IPS DF 6.9 (cell line): ENCODE measurements around the gene HGS.

Experiments
- DNase-seq: peaks from one replicate; pipeline ENCODE4 v3.0.0-alpha.2; 2013; ENCODE audit warnings: low read depth, low spot score
- H3K27ac ChIP-seq: one replicate; pipeline ENCODE4 v1.5.1; 2013; ENCODE audit warnings: low read length, control low read depth
- H3K27me3 ChIP-seq: 2 replicates; pipeline ENCODE4 v1.6.1; 2013; ENCODE audit warnings: mild to moderate bottlenecking, low read length; ENCODE audit not compliant: control insufficient read depth, insufficient read depth
- H3K36me3 ChIP-seq: 2 replicates; pipeline ENCODE4 v1.6.1; 2013; ENCODE audit warnings: low read length; ENCODE audit not compliant: control insufficient read depth, insufficient read depth
- H3K4me1 ChIP-seq: 2 replicates; pipeline ENCODE4 v1.6.1; 2013; ENCODE audit warnings: low read length; ENCODE audit not compliant: control insufficient read depth, insufficient read depth
- H3K4me3 ChIP-seq: 2 replicates; pipeline ENCODE4 v1.5.1; 2013; ENCODE audit warnings: mild to moderate bottlenecking, low read length
- H3K9me3 ChIP-seq: 2 replicates; pipeline ENCODE4 v1.6.1; 2013; ENCODE audit warnings: low read length, inconsistent platforms; ENCODE audit not compliant: control insufficient read depth, insufficient read depth
- WGBS: extraction: QIAGEN DNeasy Blood & Tissue Kit; methylation state at CpG from one replicate; pipeline ENCODE4 v1.1.7; 2013; ENCODE audit warnings: mixed read lengths, missing lambda C conversion rate; ENCODE audit not compliant: insufficient read length, insufficient coverage; 5-methylcytosine and 5-hydroxymethylcytosine counted together

HGS gene

DNA sequence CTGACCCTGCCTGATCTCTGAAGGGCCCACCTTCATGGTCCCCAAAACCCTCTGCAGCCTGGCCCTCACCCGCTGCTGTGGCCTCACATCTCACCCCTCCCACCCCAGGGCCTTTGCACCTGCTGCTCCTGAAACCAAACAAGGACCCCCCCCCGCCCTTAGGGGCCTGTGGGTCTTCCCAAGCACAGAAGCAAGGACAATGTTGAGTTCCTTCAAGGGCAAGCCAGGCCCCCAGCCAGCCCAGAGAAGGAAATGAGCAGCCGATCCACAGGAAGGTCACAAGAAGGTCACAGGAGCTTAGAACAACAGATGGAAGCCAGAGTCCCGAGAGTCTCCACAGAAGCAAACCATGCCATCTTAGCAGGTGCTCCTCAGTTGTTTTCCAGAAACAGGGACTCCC, 27.0 kb upstream of the HGS start:
- WGBS, result no CpG with 5 or more reads among the region's 4 CpGs
- no peak for DNase-seq
- H3K4me3 ChIP-seq, result no peak overlapping the region

DNA sequence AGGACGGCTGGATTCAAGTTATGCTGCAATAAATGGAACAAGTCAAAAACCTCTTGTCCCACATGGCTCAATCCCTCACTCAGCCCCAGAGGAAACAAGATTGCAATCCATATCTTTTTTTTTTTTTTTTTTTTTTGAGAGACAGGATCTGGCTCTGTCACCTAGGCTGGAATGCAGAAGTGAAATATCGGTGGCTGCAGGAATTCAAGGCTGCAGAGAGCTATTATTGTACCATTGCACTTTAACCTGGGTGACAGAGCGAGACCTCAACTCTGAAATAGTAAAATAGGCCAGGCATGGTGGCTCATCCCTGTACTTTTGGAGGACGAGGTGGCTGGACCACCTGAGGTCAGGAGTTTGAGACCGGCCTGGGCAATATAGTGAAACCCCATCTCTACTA, 24.8 kb upstream of the HGS start:
- H3K36me3 ChIP-seq, result peaks cover under 1% of the 10 kb centered on the region; the same call in 1 of the 2 replicates
- H3K4me1 ChIP-seq, result no peaks in the 10 kb centered on the region; the same call in 1 of the 2 replicates
- H3K9me3 ChIP-seq, result no peaks in the 10 kb centered on the region
- no peaks in the 10 kb centered on the region for H3K27me3 ChIP-seq
- H3K4me3 ChIP-seq, result no peak overlapping the region
- no peak for DNase-seq
- no CpG with 5 or more reads among the region's 5 CpGs for WGBS
- H3K27ac ChIP-seq, result no peak overlapping the region

More for the DNA sequence above, 27.0 kb upstream of the HGS start:
- Histone ChIP-seq H3K27me3 (no peaks in the 10 kb centered on the region), H3K27ac (no peak overlapping the region), H3K4me1 (peaks cover 5% of the 10 kb centered on the region), H3K36me3 (no peaks in the 10 kb centered on the region), H3K9me3 (no peaks in the 10 kb centered on the region)

DNA sequence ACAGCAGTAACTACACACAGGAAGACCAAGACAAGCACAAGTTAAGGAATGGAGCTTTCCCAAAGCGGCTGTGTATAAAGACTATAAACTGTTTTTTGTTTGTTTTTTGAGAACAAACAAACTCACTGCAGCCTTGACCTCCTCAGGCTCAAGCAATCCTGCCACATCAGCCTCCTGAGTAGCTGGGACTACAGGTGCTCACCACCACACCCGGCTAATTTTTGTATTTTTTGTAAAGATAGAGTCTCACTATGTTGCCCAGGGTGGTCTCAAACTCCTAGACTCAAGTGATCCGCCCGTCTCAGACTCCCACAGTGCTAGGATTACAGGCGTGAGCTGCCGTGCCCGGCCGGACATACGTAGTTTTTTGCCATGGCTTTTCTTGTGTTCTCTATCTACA, 23.4 kb upstream of the HGS start:
- Histone ChIP-seq H3K9me3 (no peaks in the 10 kb centered on the region), H3K27me3 (no peaks in the 10 kb centered on the region), H3K27ac (no peak overlapping the region), H3K4me3 (no peak overlapping the region), H3K36me3 (peaks cover 8% of the 10 kb centered on the region; the same call in 1 of the 2 replicates), H3K4me1 (peaks cover 2% of the 10 kb centered on the region; the same call in 1 of the 2 replicates)
- DNase-seq, result no peak
- WGBS, result no CpG with 5 or more reads among the region's 9 CpGs

DNA sequence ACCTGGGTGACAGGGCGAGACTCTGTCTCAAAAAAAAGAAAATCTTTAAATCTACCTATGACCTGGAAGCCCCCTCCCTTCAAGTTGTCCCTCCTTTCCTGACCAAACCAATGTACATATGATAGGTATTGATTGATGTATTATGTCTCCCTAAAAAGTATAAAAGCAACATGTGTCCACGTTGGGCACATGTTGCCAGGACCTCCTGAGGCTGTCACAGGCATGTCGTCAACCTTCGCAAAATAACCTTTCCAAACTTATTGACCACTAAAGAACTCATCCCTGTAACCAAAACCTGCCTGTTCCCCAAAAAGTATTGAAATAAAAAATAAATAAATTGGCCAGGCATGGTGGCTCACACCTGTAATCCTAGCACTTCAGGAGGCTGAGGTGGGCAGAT, 21.8 kb upstream of the HGS start:
- no peak for DNase-seq
- Histone ChIP-seq H3K4me1 (peaks cover 4% of the 10 kb centered on the region), H3K36me3 (peaks cover 8% of the 10 kb centered on the region; the same call in 1 of the 2 replicates), H3K4me3 (no peak overlapping the region), H3K27ac (no peak overlapping the region), H3K27me3 (no peaks in the 10 kb centered on the region), H3K9me3 (no peaks in the 10 kb centered on the region)
- no CpG with 5 or more reads among the region's 4 CpGs for WGBS

DNA sequence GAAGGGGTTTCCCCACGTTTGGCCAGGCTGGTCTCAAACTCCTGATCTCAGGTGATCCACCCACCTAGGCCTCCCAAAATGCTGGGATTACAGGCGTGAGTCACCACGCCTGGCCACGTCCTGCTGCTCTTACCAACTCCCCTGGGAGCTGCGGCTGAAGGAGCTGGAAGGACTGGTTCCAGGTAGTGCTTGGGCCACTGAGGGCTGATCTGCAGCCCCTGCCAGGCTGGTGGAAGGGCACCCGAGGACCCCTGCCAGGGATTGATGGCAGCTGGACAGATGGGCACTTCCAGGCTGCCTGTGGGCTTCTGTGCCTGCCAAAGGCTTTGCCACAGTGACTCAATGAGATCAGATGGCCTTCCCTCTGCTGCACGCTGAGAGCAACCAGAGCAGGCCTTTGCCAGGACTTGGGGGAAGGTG, 19.8 kb upstream of the HGS start:
- H3K36me3 ChIP-seq, result peaks cover 8% of the 10 kb centered on the region; the same call in 1 of the 2 replicates
- H3K4me1 ChIP-seq, result peaks cover 7% of the 10 kb centered on the region
- no peak overlapping the region for H3K27ac ChIP-seq
- H3K27me3 ChIP-seq, result no peaks in the 10 kb centered on the region
- no peaks in the 10 kb centered on the region for H3K9me3 ChIP-seq
- no peak for DNase-seq
- no peak overlapping the region for H3K4me3 ChIP-seq
- no CpG with 5 or more reads among the region's 7 CpGs for WGBS

DNA sequence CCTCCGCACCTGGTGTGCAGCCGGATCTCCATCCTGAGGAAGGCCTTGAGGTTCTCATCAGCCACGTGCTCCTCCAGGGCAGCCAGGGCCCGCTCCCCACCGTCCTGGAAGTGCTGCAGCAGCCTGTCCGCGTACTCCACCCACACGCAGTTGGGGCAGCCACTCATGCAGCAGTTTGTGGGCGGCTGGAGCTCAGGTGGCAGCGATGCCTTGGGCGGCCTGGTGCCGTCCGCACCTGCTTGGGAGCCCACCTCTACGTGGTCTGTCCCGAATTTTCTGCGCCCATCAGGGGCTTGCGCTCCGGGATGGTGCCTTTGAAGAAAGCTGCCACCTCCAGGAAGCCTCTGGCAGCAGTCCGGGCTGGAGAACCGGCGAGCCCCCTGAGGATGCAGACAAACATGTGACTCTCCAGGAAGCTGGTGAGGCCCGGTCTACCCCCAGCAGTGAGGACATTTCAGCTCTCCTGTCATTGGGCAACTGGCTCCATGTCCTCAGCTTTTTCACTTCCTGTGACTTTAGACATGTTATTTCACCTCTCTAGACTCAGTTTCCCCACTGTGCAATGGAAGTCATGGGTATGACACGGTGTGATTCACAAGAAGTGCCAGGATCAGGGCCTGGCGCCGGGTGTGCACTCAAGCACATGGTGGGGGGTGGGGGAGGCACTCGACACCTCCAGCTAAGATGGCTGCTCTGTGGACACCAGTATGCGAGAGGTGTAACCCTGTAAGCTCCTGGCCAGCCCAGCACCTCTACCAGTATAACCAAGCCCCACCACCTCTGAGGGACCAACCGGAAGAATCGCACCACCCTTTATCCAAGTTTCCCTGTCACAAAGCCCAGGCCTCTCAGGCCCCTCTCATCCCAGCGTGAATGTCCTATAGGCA, 18.4 kb upstream of the HGS start:
- Histone ChIP-seq H3K27me3 (no peaks in the 10 kb centered on the region), H3K36me3 (peaks cover 16% of the 10 kb centered on the region), H3K9me3 (no peaks in the 10 kb centered on the region), H3K27ac (no peak overlapping the region), H3K4me3 (peak overlapping the region; percentile 83), H3K4me1 (peaks cover 7% of the 10 kb centered on the region)
- WGBS, result no CpG with 5 or more reads among the region's 30 CpGs
- DNase-seq, result no peak

DNA sequence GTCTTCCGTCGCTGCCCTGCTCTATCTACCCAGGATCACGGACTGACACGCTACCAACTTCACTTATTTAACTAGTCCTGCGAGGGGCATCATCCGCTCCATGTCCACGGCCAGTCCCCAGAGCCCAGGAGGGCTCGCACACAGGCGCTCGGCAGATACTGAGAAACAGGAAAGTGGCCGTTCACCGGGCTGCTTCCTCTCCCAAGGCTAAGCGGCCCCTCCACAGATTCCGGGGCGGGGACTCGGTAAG, 17.8 kb upstream of the HGS start:
- Histone ChIP-seq H3K4me1 (peaks cover 7% of the 10 kb centered on the region), H3K9me3 (no peaks in the 10 kb centered on the region), H3K27me3 (no peaks in the 10 kb centered on the region), H3K27ac (no peak overlapping the region), H3K36me3 (peaks cover 18% of the 10 kb centered on the region), H3K4me3 (peak overlapping the region; percentile 83)
- DNase-seq, result no peak
- no CpG with 5 or more reads among the region's 16 CpGs for WGBS

DNA sequence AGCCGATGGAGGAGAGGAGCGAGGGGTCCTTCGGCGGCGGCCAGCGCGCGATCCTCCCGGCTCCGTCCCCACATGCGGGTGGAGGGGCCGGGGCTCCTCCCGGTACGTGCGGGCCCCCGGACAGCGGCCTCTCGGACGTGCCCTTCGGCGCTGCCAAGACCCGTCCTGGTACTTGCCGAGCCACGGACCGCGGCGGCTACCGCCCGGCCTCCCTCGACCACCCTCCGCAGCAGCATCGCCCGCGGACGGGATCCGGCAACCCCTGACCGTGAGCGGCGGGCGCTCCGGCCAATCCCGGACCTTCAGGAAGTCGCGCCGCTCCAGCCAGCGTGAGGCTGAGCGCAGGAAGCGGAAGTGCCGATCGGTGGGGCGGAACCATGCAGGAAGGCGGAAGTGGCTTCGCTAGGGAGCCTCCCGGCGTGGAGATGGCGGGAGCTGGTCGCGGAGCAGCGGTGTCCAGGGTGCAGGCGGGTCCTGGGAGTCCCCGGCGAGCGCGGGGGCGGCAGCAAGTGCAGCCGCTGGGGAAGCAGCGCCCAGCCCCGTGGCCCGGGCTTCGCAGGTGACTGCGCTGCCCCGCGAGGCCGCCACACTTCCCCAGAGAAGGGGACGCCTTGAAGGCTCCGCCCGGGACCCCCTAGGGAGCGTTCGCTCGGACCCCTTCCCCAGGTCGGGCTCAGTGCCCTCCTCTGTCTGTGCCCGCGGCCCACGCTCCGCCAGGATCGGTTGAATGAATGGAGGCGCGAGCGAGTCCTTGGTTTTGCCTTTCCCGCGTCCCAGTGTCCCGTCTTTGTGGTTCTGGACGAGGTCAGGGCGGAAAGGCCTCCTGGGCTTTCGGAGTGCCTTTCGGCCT, 17.2 kb upstream of the HGS start, which contains the start of the genes CCDC137 and OXLD1:
Gene CCDC137 (plus strand): TSS at position 396 of the 850 bp plus-strand sequence. CDS start 30 bp downstream, at position 426.
Gene OXLD1 (minus strand): TSS at position 264 of the 850 bp plus-strand sequence. CDS start 28 bp downstream, at position 236.
- no CpG with 5 or more reads among the region's 96 CpGs for WGBS
- peak; percentile 94 for DNase-seq

DNA sequence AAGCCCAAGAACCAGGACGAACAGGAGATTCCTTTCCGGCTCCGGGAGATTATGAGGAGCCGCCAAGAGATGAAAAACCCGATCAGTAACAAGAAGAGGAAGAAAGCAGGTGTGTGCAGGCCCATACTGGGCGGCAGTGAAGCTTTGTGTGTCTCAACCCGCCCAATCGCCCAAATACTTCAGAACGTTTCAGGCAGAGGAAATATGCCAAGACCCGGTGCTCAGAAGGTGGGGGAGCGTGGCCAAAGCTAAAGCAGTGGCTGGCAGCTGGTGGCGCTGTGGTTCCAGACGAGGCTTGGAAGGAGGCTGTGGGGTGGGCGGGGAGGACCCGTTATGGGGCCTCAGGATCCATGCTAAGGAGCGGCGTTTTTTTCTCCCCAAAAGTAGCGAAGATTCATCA, 16.1 kb upstream of the HGS start:
- Histone ChIP-seq H3K27me3 (no peaks in the 10 kb centered on the region), H3K36me3 (peaks cover 32% of the 10 kb centered on the region), H3K4me3 (no peak overlapping the region), H3K27ac (no peak overlapping the region), H3K4me1 (peaks cover 7% of the 10 kb centered on the region), H3K9me3 (no peaks in the 10 kb centered on the region)
- WGBS, result no CpG with 5 or more reads among the region's 18 CpGs
- no peak for DNase-seq

More for the DNA sequence above, 17.2 kb upstream of the HGS start, which contains the start of the genes CCDC137 and OXLD1:
- Histone ChIP-seq H3K9me3 (no peaks in the 10 kb centered on the region), H3K36me3 (peaks cover 21% of the 10 kb centered on the region), H3K4me3 (peak within 1 kb of the TSS; percentile 83), H3K4me1 (peaks cover 7% of the 10 kb centered on the region), H3K27me3 (no peaks in the 10 kb centered on the region), H3K27ac (no peak within 1 kb of the TSS)

DNA sequence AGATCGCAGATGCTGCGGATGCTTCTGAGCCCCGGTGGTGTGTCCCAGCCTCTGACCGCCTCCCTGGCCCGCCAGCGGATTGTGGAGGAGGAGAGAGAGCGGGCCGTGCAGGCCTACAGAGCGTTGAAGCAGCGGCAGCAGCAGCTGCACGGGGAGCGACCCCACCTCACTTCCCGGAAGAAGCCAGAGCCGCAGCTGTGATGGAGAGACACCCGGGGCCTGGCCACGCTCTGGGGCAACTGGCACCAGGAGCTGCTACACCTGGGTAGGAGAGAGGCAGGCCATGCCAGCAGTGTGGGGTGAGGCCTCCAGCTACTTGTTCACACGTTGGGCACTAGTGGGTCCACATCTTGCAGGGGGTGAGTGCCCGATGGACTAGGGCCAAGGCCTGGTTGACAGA, 11.3 kb upstream of the HGS start:
- DNase-seq, result no peak
- no CpG with 5 or more reads among the region's 18 CpGs for WGBS
- Histone ChIP-seq H3K4me3 (no peak overlapping the region), H3K27ac (no peak overlapping the region), H3K4me1 (peaks cover 3% of the 10 kb centered on the region), H3K27me3 (no peaks in the 10 kb centered on the region), H3K36me3 (peaks cover 37% of the 10 kb centered on the region), H3K9me3 (no peaks in the 10 kb centered on the region)
